Peyer's patch (tissue), 4 donors: Measurements from ENCODE around the gene ZNF765. TPM values are rescaled to one million over a fixed set of nuclear protein-coding genes. Genes with fewer than 3 reads are reported as not detected.
"Not testable (repeated sequence)": the region's sequence is repeated elsewhere in the genome, so short reads cannot be mapped to it uniquely, and the experiment has no call there.

Experiments
- DNase-seq, 3 donors: peaks; one replicate each; pipeline ENCODE4 v3.0.0-alpha.2; 2017 to 2019
- H3K27ac ChIP-seq, 4 donors: fragments of 200-600 bp; sonication (generic); one replicate each; pipeline ENCODE4 v1.5.1; 2016 to 2019
- H3K27me3 ChIP-seq, 2 donors: fragments of 200-600 bp; sonication (generic); one replicate each; pipeline ENCODE4 v1.5.1; 2019
- H3K36me3 ChIP-seq, 3 donors: fragments of 200-600 bp; sonication (generic); one replicate each; pipeline ENCODE4 v1.5.1; 2016 to 2019
- H3K4me1 ChIP-seq, 4 donors: fragments of 200-600 bp; sonication (generic); one replicate each; pipeline ENCODE4 v1.5.1; 2016 to 2019
- H3K4me3 ChIP-seq, 4 donors: fragments of 200-600 bp; sonication (generic); 1 replicate in 3 of 4; 2 replicates in 1 of 4; pipeline ENCODE4 v1.5.1; 2016 to 2019; ENCODE audit warnings: mild to moderate bottlenecking in 1 of 4
- H3K9me3 ChIP-seq, 4 donors: fragments of 200-600 bp; sonication (generic); one replicate each; pipeline ENCODE4 v1.5.1; 2016 to 2019; ENCODE audit warnings: mild to moderate bottlenecking in 1 of 4
- CTCF ChIP-seq, 6 experiments: fragments of 450-650 bp in 4 of 6; fragments of 200-600 bp in 2 of 6; sonication (generic) in 1 of 6; IDR thresholded peaks; one replicate each; pipeline ENCODE4 v1.5.1; 2017 to 2019; ENCODE audit warnings: antibody characterized with exemption in 6 of 6, mild to moderate bottlenecking in 3 of 6, moderate library complexity in 1 of 6
- POLR2A ChIP-seq, 2 donors: fragments of 450-650 bp; IDR thresholded peaks; one replicate each; pipeline ENCODE4 v1.5.1; 2017; ENCODE audit warnings: antibody characterized with exemption in 2 of 2, mild to moderate bottlenecking in 2 of 2, moderate library complexity in 2 of 2
- total RNA-seq, 4 donors: library from RNA; depleted of rRNA; stranded (reverse); fragments of >200 nt; gene quantifications; one replicate each; pipeline ENCODE4 v1.1.0, GENCODE V29; 2016

ZNF765 gene
- total RNA-seq, 4 donors from 2014 or later, result 7.5 to 17.1 (median 12.0) TPM

DNA sequence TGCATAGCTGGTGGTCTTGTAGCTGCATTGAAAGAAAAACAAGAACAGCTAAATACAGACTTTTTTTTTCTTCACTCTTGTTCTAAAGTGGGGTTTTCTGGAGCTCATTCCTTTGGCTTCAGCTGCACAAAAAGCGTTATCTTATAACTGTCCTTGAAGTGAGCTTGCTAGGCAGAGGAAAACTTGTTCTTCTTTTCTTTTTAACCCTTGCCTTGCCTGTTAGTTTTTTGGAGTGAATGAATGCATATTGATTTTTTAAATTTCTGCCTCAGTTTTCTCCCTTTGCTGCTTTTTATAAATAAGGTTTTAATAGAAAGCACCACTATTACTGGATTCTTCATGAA lies 1.5 kb downstream of the ZNF765 start:
- no peak for DNase-seq
- peaks cover 0 to 12% (median 0%) of the 10 kb centered on the region in 4 donors for H3K9me3 ChIP-seq
- no peak overlapping the region for H3K27ac ChIP-seq
- no peak for TF ChIP-seq CTCF (IDR thresholded peaks at IDR 0.05)
- no peak for TF ChIP-seq POLR2A (IDR thresholded peaks at IDR 0.05)
- H3K27me3 ChIP-seq, result no peaks in the 10 kb centered on the region
- H3K4me1 ChIP-seq, result peaks cover 0 to 19% (median 2%) of the 10 kb centered on the region in 4 donors
- peaks cover 0 to 34% (median 0%) of the 10 kb centered on the region in 3 donors for H3K36me3 ChIP-seq
- H3K4me3 ChIP-seq, result peak overlapping the region in 1 of 4 donors; percentile 3

DNA sequence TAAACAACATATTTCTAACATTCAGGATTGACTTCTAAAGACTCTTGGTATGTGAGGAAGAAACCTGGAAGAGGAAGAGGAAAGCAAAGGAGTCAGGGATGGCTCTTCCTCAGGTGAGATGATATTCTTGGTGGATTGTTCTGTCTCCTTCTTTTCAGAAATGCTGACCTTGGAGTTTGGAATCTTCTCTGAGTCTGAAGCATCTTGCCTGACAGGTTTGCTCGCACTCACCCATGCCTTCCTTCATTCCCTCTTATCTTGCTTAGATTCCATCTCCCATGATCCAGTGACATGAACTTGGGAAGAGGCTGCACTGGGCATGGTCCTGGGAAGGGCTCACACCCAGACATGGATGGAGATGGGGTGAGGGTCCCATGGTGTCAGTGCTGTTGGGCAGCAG lies 3.0 kb downstream of the ZNF765 start:
- H3K4me3 ChIP-seq, H3K27ac ChIP-seq, H3K27me3 ChIP-seq, DNase-seq: not testable (repeated sequence)
- Histone ChIP-seq H3K36me3 (peaks cover 0 to 45% (median under 1%) of the 10 kb centered on the region in 3 donors), H3K4me1 (peaks cover 0 to 19% (median 2%) of the 10 kb centered on the region in 4 donors), H3K9me3 (peaks cover 0 to 22% (median 0%) of the 10 kb centered on the region in 4 donors)

DNA sequence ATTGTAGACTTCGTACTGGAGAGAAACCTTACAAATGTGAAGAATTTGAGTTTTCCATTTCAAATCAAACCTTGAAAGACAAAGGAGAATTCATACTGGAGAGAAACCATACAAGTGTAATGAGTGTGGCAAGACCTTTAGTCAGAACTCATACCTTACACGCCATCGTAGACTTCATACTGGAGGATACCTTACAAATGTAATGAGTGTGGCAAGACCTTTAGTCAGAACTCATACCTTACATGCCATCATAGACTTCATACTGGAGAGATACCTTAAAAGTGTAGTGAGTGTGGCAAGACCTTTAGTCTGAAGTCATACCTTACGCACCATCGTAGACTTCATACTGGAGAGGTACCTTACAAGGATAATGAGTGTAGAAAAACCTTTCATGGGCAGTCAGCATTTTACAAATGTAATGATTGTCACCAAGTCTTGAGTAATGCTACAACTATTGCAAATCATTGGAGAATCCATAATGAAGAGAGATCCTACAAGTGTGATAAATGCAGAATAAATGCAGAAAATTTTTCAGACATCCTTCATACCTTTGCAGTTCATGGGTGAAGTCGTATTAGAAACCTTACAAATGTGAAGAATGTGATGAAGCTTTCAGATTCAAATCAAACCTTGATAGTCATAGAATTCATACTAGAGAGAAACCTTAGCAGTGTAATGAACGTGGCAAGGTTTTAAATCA lies 14.7 kb downstream of the ZNF765 start:
- Histone ChIP-seq H3K27me3 (no peaks in the 10 kb centered on the region), H3K4me1 (no peaks in the 10 kb centered on the region), H3K36me3 (peaks cover 0 to 33% (median 5%) of the 10 kb centered on the region in 3 donors), H3K9me3 (peaks cover 5 to 75% (median 24%) of the 10 kb centered on the region in 4 donors), H3K27ac (no peak overlapping the region), H3K4me3 (no peak overlapping the region)
- no peak for TF ChIP-seq POLR2A (IDR thresholded peaks at IDR 0.05)
- no peak for TF ChIP-seq CTCF (IDR thresholded peaks at IDR 0.05)
- no peak for DNase-seq

DNA sequence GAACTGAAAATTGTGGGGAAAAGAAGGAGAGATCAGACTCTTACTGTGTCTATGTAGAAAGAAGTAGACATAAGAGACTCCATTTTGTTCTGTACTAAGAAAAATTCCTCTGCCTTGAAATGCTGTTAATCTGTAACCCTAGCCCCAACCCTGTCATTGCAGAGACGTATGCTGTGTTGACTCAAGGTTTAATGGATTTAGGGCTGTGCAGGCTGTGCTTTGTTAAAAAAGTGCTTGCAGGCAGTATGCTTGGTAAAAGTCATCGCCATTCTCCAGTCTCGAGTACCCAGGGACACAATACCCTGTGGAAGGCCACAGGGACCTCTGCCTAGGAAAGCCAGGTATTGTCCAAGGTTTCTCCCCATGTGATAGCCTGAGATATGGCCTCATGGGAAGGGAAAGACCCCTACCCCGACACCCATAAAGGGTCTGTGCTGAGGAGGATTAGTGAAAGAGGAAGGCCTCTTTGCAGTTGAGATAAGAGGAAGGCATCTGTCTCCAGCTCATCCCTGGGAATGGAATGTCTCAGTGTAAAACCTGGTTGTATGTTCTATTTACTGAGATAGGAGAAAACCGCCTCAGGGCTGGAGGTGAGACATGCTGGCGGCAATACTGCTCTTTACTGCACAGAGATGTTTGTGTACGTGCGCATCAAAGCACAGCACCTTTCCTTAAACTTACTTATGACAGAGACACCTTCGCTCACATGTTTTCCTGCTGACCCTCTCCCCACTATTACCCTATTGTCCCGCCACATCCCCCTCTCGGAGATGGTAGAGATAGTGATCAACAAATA lies 25.8 kb downstream of the ZNF765 start:
- not testable (repeated sequence) for DNase-seq, H3K4me3 ChIP-seq, H3K36me3 ChIP-seq, H3K27ac ChIP-seq, H3K27me3 ChIP-seq, H3K4me1 ChIP-seq, H3K9me3 ChIP-seq

DNA sequence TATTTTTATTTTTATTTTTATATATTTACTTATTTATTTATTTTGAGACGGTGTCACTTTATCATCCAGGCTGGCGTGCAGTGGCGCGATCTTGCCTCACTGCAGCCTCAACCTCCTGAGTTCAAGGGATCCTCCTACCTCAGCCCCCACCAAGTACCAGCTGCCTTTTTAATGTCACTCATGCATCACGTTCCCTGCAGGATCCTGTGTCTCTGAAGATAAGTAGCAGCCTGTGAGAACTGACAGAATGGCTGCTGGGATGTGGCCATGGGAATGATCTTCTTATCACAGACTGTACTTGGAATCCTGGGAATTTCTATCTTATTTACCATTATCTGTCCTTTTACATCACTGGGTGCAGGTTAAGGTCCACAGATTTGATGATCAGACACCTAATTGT lies 27.6 kb downstream of the ZNF765 start:
- no peak for TF ChIP-seq CTCF (IDR thresholded peaks at IDR 0.05)
- no peak for TF ChIP-seq POLR2A (IDR thresholded peaks at IDR 0.05)
- H3K27ac ChIP-seq, result no peak overlapping the region
- H3K4me3 ChIP-seq, result no peak overlapping the region
- no peak for DNase-seq
- no peaks in the 10 kb centered on the region for H3K9me3 ChIP-seq
- no peaks in the 10 kb centered on the region for H3K27me3 ChIP-seq
- no peaks in the 10 kb centered on the region for H3K36me3 ChIP-seq
- no peaks in the 10 kb centered on the region for H3K4me1 ChIP-seq

GRCh38 chr19:53423074-53423473 lies 28.1 kb downstream of the ZNF765 start:
- H3K27me3 ChIP-seq, H3K27ac ChIP-seq, H3K4me1 ChIP-seq, H3K4me3 ChIP-seq, DNase-seq, H3K36me3 ChIP-seq, H3K9me3 ChIP-seq: not testable (repeated sequence)

DNA sequence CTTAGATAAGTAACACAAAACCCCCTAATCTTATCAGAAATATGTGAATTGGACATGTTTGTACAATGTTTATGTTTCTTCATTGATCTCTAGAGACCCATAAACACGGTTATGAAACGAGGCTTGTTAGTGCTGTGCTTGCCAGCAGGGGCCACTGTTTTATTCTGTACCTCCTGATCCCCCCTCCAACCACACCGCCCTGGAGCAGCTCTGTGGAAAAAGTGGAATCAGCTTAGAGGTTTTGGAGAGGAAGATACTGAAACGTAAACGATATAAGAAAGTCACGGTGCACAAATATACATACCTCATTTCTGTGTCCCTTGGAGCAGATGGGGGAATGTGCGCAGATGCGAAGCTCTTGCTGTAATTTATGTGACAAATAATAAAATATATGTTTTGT lies 28.7 kb downstream of the ZNF765 start:
- H3K36me3 ChIP-seq, H3K9me3 ChIP-seq, DNase-seq, H3K27ac ChIP-seq, H3K4me1 ChIP-seq, H3K27me3 ChIP-seq, H3K4me3 ChIP-seq: not testable (repeated sequence)
